Neural progenitor cell (in vitro differentiated cells): Measurements from ENCODE around the gene ILKAP. TPM values are rescaled to one million over a fixed set of nuclear protein-coding genes. Genes with fewer than 3 reads are reported as not detected.
A peak's percentile ranks its signal among the peaks of the same experiment; 100 is the strongest.

Experiments
- DNase-seq: peaks from one replicate; pipeline ENCODE4 v3.0.0-alpha.2; 2016; ENCODE audit warnings: low spot score
- H2AFZ ChIP-seq: fragments of 200-600 bp; sonication (generic); replicated peaks from 2 replicates; pipeline ENCODE4 v1.6.1; 2016; ENCODE audit warnings: antibody characterized with exemption
- H3F3A ChIP-seq: fragments of 200-600 bp; sonication (generic); 2 replicates; pipeline ENCODE4 v1.6.1; 2016; ENCODE audit warnings: antibody characterized with exemption, low read depth
- H3K27ac ChIP-seq: fragments of 200-600 bp; sonication (generic); 2 replicates; pipeline ENCODE4 v1.5.1; 2016; ENCODE audit warnings: mild to moderate bottlenecking
- H3K27me3 ChIP-seq: fragments of 200-600 bp; sonication (generic); 2 replicates; pipeline ENCODE4 v1.6.1; 2016; ENCODE audit warnings: mild to moderate bottlenecking, moderate library complexity
- H3K36me3 ChIP-seq: fragments of 200-600 bp; sonication (generic); 2 replicates; pipeline ENCODE4 v1.5.1; 2016
- H3K4me1 ChIP-seq: fragments of 200-600 bp; sonication (generic); 2 replicates; pipeline ENCODE4 v1.6.1; 2016; ENCODE audit warnings: mixed run types
- H3K4me2 ChIP-seq: fragments of 200-600 bp; sonication (generic); 2 replicates; pipeline ENCODE4 v1.6.1; 2016
- H3K4me3 ChIP-seq: fragments of 200-600 bp; sonication (generic); 2 replicates; pipeline ENCODE4 v1.5.1; 2016
- H3K79me2 ChIP-seq: fragments of 200-600 bp; sonication (generic); 2 replicates; pipeline ENCODE4 v1.6.1; 2016; ENCODE audit warnings: low read depth
- H3K9ac ChIP-seq: fragments of 200-600 bp; sonication (generic); 2 replicates; pipeline ENCODE4 v1.6.1; 2016
- H3K9me3 ChIP-seq: fragments of 200-600 bp; sonication (generic); 2 replicates; pipeline ENCODE4 v1.5.1; 2016; ENCODE audit warnings: low read depth
- H4K20me1 ChIP-seq: fragments of 200-600 bp; sonication (generic); 2 replicates; pipeline ENCODE4 v1.6.1; 2016; ENCODE audit warnings: low read depth
- H3K27ac Mint-ChIP-seq: 3 replicates; pipeline ENCODE4 v1.8.0; 2021; ENCODE audit warnings: mixed read lengths
- H3K27me3 Mint-ChIP-seq: 2 replicates; pipeline ENCODE4 v1.8.0; 2022; ENCODE audit warnings: low read depth, mild to moderate bottlenecking, inconsistent platforms, moderate library complexity, mixed read lengths; ENCODE audit not compliant: insufficient read depth
- H3K36me3 Mint-ChIP-seq: 3 replicates; pipeline ENCODE4 v1.8.0; 2021; ENCODE audit warnings: mixed read lengths
- H3K4me1 Mint-ChIP-seq: 3 replicates; pipeline ENCODE4 v1.8.0; 2021; ENCODE audit warnings: mixed read lengths
- H3K4me3 Mint-ChIP-seq: 3 replicates; pipeline ENCODE4 v1.8.0; 2021; ENCODE audit warnings: mild to moderate bottlenecking, moderate library complexity, mixed read lengths
- H3K9me3 Mint-ChIP-seq: 3 replicates; pipeline ENCODE4 v1.8.0; 2020; ENCODE audit warnings: mixed read lengths
- CTCF ChIP-seq: fragments of 200-600 bp; sonication (generic); IDR thresholded peaks from 2 replicates; pipeline ENCODE4 v1.5.1; 2017; ENCODE audit warnings: antibody characterized with exemption, mild to moderate bottlenecking
- EZH2 ChIP-seq: fragments of 200-600 bp; sonication (generic); IDR thresholded peaks from 2 replicates; pipeline ENCODE4 v1.6.1; 2017; ENCODE audit warnings: antibody characterized with exemption, mild to moderate bottlenecking, moderate library complexity
- EZH2phosphoT487 ChIP-seq: fragments of 200-600 bp; sonication (generic); IDR thresholded peaks from 2 replicates; pipeline ENCODE4 v1.6.1; 2017; ENCODE audit warnings: antibody characterized with exemption
- total RNA-seq: library from RNA; depleted of rRNA; stranded (reverse); fragments of >200 nt; gene quantifications from 2 replicates; pipeline ENCODE4 v1.2.3, GENCODE V29; 2015; ENCODE audit warnings: low replicate concordance

Gene ILKAP
- total RNA-seq, 1 donor from 2014 or later = 19.0 TPM

- Histone ChIP-seq H3K9ac (no peak overlapping the region), H3F3A (no peaks in the 10 kb centered on the region), H3K27me3 (no peaks in the 10 kb centered on the region), H3K4me2 (no peak overlapping the region), H3K27ac (no peak overlapping the region), H2AFZ (no peak overlapping the region), H4K20me1 (no peaks in the 10 kb centered on the region), H3K4me3 (no peak overlapping the region), H3K36me3 (no peaks in the 10 kb centered on the region), H3K4me1 (peaks cover 8% of the 10 kb centered on the region), H3K79me2 (no peaks in the 10 kb centered on the region), H3K9me3 (no peaks in the 10 kb centered on the region)
- Mint-ChIP-seq H3K9me3 (no peaks in the 10 kb centered on the region), H3K27ac (no peak overlapping the region), H3K4me1 (no peaks in the 10 kb centered on the region), H3K27me3 (no peaks in the 10 kb centered on the region), H3K4me3 (no peak overlapping the region), H3K36me3 (no peaks in the 10 kb centered on the region)
- TF ChIP-seq EZH2phosphoT487 (no peak), EZH2 (no peak), CTCF (no peak)
- no peak for DNase-seq
Observed at GRCh38 chr2:238135601-238136150, 67.8 kb downstream of the ILKAP start.

GRCh38 chr2:238134393-238134785, 69.1 kb downstream of the ILKAP start:
- H3K9me3 Mint-ChIP-seq = no peaks in the 10 kb centered on the region
- no peaks in the 10 kb centered on the region for H3K27me3 ChIP-seq

GRCh38 chr2:238133499-238134392, 69.7 kb downstream of the ILKAP start:
- Mint-ChIP-seq H3K9me3 (no peaks in the 10 kb centered on the region), H3K27ac (peak overlapping the region; percentile 18), H3K36me3 (no peaks in the 10 kb centered on the region), H3K27me3 (no peaks in the 10 kb centered on the region), H3K4me3 (no peak overlapping the region), H3K4me1 (no peaks in the 10 kb centered on the region)
- H3F3A ChIP-seq = no peaks in the 10 kb centered on the region
- no peak overlapping the region for H3K9ac ChIP-seq
- TF ChIP-seq EZH2phosphoT487 (no peak), CTCF (peak; percentile 28)
- H4K20me1 ChIP-seq = no peaks in the 10 kb centered on the region
- no peak overlapping the region for H3K4me2 ChIP-seq
- no peaks in the 10 kb centered on the region for H3K27me3 ChIP-seq
- H3K27ac ChIP-seq = no peak overlapping the region
- H3K9me3 ChIP-seq = no peaks in the 10 kb centered on the region
- H3K4me3 ChIP-seq = no peak overlapping the region
- peaks cover 2% of the 10 kb centered on the region for H3K4me1 ChIP-seq
- no peaks in the 10 kb centered on the region for H3K79me2 ChIP-seq
- no peaks in the 10 kb centered on the region for H3K36me3 ChIP-seq
- no peak overlapping the region for H2AFZ ChIP-seq
- no peak for DNase-seq

More at GRCh38 chr2:238134393-238134785, 69.1 kb downstream of the ILKAP start:
- H3K27ac ChIP-seq = no peak overlapping the region
- TF ChIP-seq EZH2phosphoT487 (no peak), CTCF (no peak), EZH2 (no peak)
- H3K4me1 ChIP-seq = peaks cover 8% of the 10 kb centered on the region
- no peak for DNase-seq
- Mint-ChIP-seq H3K4me3 (no peak overlapping the region), H3K27me3 (no peaks in the 10 kb centered on the region), H3K27ac (no peak overlapping the region), H3K4me1 (no peaks in the 10 kb centered on the region), H3K36me3 (no peaks in the 10 kb centered on the region)
- no peak overlapping the region for H3K4me2 ChIP-seq
- H3K4me3 ChIP-seq = no peak overlapping the region
- H4K20me1 ChIP-seq = no peaks in the 10 kb centered on the region
- no peaks in the 10 kb centered on the region for H3F3A ChIP-seq
- H3K9me3 ChIP-seq = no peaks in the 10 kb centered on the region
- H2AFZ ChIP-seq = no peak overlapping the region
- no peak overlapping the region for H3K9ac ChIP-seq
- H3K79me2 ChIP-seq = no peaks in the 10 kb centered on the region
- no peaks in the 10 kb centered on the region for H3K36me3 ChIP-seq
